Gastroesophageal sphincter (tissue), 3 donors: ENCODE measurements around the gene GRID2.

Experiments
- CTCF ChIP-seq, 4 experiments: fragments of 200-600 bp in 2 of 4; fragments of 450-650 bp in 2 of 4; sonication (generic) in 1 of 4; IDR thresholded peaks; one replicate each; pipeline ENCODE4 v1.5.1; 2017 to 2019; ENCODE audit warnings: antibody characterized with exemption in 4 of 4, mild to moderate bottlenecking in 2 of 4, moderate library complexity in 2 of 4
- POLR2A ChIP-seq, 2 donors: fragments of 450-650 bp; IDR thresholded peaks; one replicate each; pipeline ENCODE4 v1.6.1; 2017; ENCODE audit warnings: antibody characterized with exemption in 2 of 2, mild to moderate bottlenecking in 2 of 2, moderate library complexity in 1 of 2
- POLR2AphosphoS5 ChIP-seq: sonication (generic); formaldehyde crosslinking; IDR thresholded peaks from one replicate; pipeline ENCODE4 v1.6.1; 2017; ENCODE audit warnings: antibody characterized with exemption

GRCh38 chr4:92825791-92826190 lies 522.0 kb downstream of the GRID2 start:
- TF ChIP-seq POLR2AphosphoS5 (no peak), CTCF (IDR thresholded peaks at IDR 0.05) (no peak), POLR2A (IDR thresholded peaks at IDR 0.05) (no peak)
